T-helper 1 cell (primary cell): ENCODE measurements around the gene SUPV3L1.
"Not testable (repeated sequence)": the region's sequence is repeated elsewhere in the genome, so short reads cannot be mapped to it uniquely, and the experiment has no call there.

Source experiments
- DNase-seq, 5 donors: peaks; one replicate each; pipeline ENCODE4 v3.0.0-alpha.2; 2012 to 2020

Gene SUPV3L1

DNA sequence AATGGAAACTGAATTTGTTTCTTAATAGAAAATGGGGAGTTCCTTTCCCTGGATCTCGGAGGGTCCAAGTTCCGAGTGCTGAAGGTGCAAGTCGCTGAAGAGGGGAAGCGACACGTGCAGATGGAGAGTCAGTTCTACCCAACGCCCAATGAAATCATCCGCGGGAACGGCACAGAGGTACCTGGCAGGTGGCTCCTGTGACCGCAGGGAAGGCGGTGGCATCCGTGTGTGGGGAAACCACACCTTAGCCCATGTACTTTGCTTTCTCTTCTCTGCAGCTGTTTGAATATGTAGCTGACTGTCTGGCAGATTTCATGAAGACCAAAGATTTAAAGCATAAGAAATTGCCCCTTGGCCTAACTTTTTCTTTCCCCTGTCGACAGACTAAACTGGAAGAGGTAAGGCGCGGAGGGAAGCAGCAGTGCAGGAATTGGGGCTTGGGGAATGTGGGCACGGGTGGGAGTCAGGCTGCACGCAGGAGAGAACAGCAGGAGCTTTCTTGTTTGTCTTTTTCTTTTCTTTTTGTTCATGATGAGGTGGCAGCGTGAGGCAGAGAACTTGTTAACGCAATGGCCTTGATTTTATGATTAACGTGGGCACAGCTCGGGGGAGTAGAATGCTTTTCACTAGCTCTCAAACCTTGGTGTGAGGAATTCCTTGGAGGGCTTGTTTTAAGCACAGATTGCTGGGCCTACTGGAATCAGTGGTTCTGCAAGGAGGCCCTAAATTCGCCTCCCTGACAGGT is 52.9 kb downstream of the SUPV3L1 start:
- DNase-seq = peak in 3 of 5 donors; percentile 24 to 38 (median 30)

DNA sequence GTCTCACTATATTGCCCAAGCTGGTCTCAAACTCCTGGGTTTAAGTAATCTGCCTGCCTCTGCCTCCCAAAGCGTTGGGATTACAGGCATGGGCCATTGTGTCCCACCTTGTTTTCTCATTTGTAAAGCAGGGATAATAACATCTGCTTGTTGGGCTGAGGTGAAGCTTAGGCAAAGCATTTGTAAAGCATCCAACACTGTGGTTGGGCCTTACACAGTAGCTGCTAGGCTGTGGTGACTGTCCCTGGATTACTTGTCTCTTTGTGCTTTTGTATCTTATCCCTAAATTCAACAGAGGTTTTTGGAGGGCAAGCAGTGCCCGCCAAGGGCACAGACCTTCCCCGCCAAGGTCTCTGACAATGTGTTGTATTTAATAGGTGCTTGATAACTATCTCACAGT is 54.4 kb downstream of the SUPV3L1 start:
- no peak for DNase-seq

DNA sequence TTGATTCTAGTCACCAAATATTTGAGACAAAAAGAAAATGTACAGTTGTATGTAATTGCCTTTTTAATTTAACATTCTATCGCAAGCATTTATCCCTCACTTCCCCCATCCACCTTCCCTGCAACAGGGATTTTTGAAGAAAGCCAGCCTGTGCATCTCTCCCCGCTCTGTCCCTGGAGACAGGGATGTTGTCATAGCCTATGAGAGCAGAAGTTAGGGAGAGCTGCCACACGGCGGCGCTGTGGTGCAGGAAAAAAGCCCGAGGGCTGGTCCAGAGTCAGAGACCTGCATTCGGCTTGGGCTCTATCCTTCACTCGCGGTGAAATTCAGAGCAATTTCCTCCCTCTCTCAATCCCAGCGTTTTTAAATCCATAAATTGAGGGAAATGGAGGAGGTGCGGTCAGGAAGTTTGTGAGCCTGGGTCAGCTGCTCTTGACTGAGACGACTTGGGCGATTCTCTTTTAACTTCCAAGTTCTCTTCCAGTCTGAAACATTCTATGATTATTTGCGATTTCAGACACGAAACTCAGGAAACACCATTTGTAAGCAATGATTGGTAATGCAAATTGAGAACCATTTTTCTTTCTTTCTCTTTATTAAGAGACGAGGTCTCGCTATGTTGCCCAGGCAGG is 57.6 kb downstream of the SUPV3L1 start:
- peak; percentile 56 to 82 (median 75) for DNase-seq

DNA sequence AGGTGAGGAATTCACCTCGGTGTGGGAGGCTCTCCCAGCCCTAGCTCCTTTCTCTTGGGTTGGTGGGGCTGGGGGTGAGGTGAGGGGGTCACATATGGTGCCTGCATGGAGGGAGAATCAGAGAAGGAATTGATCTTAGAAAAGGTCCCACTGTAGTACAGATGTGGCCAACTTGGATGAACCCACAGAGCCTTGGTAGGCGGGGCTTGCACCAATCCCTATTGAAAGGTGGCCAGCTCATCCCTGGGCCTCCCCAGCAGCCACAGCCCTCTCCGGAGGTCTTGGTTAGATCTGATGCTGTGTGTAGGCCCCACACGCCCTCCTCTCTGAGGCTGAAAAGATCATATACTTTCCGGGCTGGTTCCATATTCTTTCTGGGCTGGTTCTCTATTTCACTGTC is 59.1 kb downstream of the SUPV3L1 start:
- DNase-seq = no peak

DNA sequence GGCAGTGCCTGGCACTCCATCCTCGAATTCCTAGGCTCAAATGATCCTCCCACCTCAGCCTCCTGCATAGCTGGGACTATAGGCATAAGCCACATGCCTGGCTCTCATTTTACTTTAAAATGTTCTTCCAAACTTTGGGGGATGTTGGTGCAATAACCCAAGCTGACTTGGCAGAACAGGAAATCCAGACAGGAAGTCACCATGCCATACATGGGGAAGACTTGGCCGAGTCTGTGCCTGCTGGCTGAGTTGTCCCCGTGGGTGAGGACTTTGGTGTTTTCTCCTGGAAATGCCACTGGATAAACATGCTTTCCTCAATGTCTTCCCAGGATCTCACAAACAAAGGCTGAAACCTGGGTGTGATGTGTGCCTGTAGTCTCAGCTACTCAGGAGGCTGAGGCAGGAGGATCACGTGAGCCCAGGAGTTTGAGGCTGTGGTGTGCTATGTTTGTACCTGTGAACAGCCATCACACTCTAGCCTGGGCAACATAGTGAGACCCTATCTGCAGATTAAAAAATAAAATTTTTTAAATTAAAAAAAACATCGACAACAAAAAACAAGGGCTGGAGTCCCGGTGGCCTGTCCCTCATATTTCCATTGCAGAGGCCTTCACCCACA is 59.9 kb downstream of the SUPV3L1 start:
- DNase-seq = no peak

DNA sequence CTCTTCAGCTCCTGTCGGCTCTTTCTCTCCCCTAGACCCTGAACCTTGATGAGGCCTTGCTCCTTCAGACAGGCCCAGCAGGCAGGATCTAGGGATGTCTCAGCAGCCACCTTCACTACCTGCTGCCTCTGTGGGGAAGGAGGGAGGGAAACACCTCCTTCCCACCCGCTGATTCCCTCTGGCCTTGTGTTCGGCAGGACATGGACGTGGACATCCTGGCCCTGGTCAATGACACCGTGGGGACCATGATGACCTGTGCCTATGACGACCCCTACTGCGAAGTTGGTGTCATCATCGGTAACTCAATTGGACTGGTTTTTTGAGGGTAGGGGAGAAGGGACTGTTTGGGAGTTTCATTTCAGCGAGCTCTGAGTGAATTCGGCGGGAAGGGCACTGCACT is 60.4 kb downstream of the SUPV3L1 start:
- DNase-seq = no peak

DNA sequence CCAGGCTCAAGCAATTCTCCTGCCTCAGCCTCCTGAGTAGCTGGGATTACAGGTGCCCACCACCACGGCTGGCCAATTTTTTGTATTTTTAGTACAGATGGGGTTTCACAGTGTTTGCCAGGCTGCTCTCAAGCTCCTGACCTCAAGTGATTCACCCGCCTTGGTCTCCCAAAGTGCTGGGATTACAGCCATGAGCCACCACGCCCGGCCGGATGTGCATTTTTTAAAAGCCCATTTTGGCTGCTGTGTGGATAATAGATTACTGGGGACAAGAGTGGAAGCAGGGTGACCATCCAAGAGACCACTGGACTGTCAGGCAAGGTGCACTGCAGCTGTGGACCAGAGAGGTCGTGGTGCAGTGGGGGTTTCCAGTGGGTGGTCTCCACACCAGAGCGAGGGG is 61.5 kb downstream of the SUPV3L1 start:
- DNase-seq = no peak

DNA sequence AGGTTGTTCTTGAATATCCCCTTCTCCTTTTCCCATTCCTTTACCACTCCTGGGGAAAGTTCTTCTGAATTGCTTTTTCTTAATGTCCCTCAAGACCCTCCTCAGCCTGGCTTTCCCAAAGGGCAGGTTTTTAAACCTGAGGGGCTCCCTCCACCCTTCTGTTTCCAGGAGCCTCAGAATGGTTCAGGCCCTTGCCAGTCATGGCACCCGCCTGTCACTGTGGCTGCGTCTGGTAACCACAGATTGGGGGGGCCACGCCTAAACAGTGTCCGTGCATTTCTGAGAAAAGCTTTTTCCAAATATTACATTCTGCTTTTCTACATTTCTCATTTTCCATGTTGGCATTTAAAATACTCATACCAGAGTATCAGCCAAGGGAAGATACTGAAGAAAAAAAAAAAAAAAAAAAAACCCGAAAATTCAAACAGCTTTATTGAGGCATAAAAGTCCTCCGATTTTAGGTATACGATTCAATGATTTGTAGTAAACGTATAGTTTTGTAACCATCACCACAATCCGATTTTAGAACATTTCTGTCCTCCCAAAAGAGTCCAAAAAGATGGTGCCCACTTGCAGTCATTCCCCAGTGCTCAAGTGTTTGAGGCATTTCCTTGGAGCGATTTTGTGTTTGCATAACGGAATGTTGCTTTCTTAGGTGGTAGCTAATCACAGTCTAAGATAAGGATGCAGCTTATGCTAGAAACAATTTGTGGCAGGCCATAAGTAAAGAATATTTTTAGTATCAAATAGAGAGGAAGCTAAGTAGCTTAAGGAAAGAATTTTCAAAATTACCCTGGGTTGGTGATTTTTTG is 62.2 kb downstream of the SUPV3L1 start:
- DNase-seq = no peak

DNA sequence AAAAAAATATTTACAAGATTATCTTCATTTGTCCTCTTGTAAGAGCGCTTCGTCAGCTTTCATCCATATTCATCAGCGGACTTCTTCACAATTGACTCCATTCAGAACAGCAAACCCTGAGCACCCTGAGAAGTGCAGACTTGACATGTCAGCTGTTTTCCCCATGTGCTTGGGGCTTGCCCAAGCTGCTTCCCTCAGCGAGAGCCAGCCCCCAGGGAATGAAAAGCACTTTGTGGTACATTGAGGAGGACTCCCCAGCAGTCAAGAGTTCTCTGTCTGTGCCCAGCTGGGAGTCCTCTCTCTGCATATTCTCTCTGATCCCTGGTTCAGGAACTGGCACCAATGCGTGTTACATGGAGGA is 62.8 kb downstream of the SUPV3L1 start:
- no peak for DNase-seq

- DNase-seq = no peak
These were observed 63.8 kb downstream of the SUPV3L1 start for GRCh38 chr10:69243817-69244216.

- no peak for DNase-seq
These were observed 66.0 kb downstream of the SUPV3L1 start for GRCh38 chr10:69246036-69246435.

DNA sequence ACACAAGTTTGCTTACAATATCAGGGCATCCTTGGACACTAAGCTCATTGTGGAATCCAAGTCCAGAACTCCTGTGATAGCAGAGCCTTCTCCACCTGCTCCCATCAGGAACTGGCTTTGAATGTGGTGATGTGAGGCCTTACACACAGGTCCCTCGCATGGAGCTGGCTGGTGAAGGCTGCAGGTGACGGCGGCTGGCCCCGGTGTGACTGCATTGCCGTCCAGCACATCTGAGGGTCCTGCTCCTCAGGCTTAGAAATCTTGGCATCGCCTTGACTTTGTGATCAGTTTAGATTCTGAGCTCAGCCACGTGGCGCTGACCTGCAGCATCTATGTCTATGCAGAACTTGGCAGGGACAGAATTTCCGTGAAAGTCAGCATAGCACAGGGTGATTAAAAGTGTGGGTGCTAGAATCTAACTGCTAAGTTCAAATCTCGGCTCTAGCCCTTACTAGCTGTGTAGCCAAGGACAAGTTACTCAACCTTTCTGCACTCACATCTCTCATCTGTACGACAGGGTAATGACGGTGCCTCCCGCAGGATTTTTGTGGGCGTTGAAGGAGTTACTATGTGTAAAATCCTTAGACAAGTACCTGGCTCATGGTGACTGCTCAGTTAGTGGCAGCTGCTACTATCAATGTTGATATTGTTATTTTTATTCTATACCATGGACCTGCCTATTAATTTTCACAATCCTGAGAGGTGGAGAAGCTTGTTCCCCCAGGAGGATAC is 66.7 kb downstream of the SUPV3L1 start:
- DNase-seq = no peak

- DNase-seq = no peak
These were observed 67.3 kb downstream of the SUPV3L1 start for GRCh38 chr10:69247313-69247710.

DNA sequence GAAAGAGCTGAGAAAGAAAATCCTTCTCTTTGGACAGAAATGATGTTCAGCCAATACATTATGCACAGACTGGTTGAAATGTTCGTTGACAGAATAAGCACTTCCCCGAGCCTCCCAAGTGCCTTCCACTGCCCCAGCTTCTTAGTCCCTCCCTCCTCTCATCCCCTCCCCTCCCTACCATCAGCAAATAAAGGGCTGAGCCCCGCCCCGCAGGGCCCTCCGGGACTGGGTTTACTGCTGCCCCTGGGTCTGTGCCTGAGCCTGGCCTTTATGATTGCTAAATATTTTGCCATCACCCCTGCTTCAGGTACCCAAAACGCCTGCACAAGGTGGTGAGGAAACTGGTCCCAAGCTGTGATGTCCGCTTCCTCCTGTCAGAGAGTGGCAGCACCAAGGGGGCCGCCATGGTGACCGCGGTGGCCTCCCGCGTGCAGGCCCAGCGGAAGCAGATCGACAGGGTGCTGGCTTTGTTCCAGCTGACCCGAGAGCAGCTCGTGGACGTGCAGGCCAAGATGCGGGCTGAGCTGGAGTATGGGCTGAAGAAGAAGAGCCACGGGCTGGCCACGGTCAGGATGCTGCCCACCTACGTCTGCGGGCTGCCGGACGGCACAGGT is 68.2 kb downstream of the SUPV3L1 start:
- no peak for DNase-seq

DNA sequence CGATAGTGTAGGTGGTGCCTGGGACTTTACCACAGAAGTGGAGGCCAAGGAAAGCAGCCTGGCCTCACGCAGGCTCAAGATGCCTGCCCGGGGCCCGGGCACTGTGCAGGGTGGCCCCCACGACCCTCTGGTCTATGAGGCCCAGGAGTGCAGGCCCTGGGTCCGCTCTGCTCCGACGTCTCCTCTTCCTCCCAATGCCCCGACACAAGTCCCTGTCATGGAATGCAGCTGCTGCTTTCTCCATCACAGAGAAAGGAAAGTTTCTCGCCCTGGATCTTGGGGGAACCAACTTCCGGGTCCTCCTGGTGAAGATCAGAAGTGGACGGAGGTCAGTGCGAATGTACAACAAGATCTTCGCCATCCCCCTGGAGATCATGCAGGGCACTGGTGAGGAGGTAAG is 70.0 kb downstream of the SUPV3L1 start:
- DNase-seq = no peak

DNA sequence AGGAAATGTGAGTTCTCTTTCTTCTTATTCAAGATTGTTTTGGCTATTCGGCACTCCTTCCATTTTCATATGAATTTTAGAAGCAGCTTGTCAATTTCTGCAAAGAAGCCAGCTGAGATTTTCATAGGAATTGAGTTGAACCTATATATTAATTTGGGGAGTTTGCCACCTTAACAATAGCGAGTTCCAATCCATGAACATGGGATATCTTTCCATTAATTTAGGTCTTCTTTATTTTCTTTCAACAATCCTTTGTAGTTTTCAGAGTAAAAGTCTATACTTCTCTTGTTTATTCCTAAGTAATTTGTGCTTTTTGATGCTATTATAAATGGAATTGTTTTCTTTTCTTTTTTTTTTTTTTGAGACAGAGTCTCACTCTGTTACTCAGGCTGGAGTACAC is 71.4 kb downstream of the SUPV3L1 start:
- not testable (repeated sequence) for DNase-seq

- DNase-seq = no peak
These were observed 73.1 kb downstream of the SUPV3L1 start for GRCh38 chr10:69253171-69253570.

- no peak for DNase-seq
These were observed 74.8 kb downstream of the SUPV3L1 start for GRCh38 chr10:69254877-69255276.
